ENCODE measurements around the gene PPM1D. TPM values are rescaled to one million over a fixed set of nuclear protein-coding genes. Genes with fewer than 3 reads are reported as not detected.
"Not testable (repeated sequence)": the region's sequence is repeated elsewhere in the genome, so short reads cannot be mapped to it uniquely, and the experiment has no call there.

PPM1D gene
- total RNA-seq, 2 donors from 2014 or later: 10.4 to 18.9 TPM

DNA sequence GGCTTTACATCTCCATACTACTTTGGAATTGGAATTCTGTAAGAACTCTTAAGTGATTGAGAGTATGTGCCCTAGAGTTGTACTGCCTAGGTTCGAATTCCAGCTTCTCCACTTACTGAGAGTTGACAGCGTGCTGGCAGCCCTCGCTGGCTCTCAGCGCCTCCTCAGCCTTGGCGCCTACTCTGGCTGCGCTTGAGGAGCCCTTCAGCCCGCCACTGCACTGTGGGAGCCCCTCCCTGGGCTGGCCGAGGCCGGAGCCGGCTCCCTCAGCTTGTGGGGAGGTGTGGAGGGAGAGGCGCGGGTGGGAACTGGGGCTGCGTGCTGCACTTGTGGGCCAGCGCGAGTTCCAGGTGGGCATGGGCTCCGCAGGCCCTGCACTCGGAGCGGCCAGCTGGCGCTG lies 13.3 kb downstream of the PPM1D start:
- no peaks in the 10 kb centered on the region for H3K9me3 ChIP-seq
- H3K36me3 ChIP-seq: no peaks in the 10 kb centered on the region
- H3K4me3 ChIP-seq: no peak overlapping the region
- intact Hi-C loops (cut with DNase I): no loop called here
- no peak for DNase-seq (ENCODE audit: low spot score)
- WGBS: 96% methylated on average over 18 of the region's 19 CpGs
- H3K4me1 ChIP-seq (replicated peaks): no peaks in the 10 kb centered on the region
- H3K27ac ChIP-seq: no peak overlapping the region
- TF ChIP-seq, protein P1, sequence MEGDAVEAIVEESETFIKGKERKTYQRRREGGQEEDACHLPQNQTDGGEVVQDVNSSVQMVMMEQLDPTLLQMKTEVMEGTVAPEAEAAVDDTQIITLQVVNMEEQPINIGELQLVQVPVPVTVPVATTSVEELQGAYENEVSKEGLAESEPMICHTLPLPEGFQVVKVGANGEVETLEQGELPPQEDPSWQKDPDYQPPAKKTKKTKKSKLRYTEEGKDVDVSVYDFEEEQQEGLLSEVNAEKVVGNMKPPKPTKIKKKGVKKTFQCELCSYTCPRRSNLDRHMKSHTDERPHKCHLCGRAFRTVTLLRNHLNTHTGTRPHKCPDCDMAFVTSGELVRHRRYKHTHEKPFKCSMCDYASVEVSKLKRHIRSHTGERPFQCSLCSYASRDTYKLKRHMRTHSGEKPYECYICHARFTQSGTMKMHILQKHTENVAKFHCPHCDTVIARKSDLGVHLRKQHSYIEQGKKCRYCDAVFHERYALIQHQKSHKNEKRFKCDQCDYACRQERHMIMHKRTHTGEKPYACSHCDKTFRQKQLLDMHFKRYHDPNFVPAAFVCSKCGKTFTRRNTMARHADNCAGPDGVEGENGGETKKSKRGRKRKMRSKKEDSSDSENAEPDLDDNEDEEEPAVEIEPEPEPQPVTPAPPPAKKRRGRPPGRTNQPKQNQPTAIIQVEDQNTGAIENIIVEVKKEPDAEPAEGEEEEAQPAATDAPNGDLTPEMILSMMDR (IDR thresholded peaks at IDR 0.05): no peak
- TF ChIP-seq POLR2AphosphoS5 (IDR thresholded peaks at IDR 0.05) (no peak), POLR2A (IDR thresholded peaks at IDR 0.05) (no peak)
- H3K27me3 ChIP-seq (replicated peaks; ENCODE audit: insufficient read depth): no peaks in the 10 kb centered on the region

DNA sequence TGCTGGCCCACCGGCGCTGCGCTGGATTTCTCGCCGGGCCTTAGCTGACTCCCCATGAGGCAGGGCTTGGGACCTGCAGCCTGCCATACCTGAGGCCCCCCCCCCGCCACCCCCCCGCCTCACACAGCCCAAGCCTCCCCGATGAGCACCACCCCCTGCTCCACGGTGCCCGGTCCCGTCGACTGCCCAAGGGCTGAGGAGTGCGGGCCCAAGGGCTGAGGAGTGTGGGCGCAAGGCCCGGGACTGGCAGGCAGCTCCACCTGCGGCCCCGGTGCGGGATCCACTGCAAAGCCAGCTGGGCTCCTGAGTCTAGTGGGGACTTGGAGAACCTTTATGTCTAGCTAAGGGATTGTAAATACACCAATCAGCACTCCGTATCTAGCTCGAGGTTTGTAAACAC lies 13.8 kb downstream of the PPM1D start:
- H3K27me3 ChIP-seq (replicated peaks; ENCODE audit: insufficient read depth); H3K4me3 ChIP-seq; H3K27ac ChIP-seq; H3K36me3 ChIP-seq; H3K4me1 ChIP-seq (replicated peaks); DNase-seq (ENCODE audit: low spot score); H3K9me3 ChIP-seq; intact Hi-C loops (cut with DNase I): not testable (repeated sequence)
- WGBS: 93% methylated on average over 8 of the region's 20 CpGs

DNA sequence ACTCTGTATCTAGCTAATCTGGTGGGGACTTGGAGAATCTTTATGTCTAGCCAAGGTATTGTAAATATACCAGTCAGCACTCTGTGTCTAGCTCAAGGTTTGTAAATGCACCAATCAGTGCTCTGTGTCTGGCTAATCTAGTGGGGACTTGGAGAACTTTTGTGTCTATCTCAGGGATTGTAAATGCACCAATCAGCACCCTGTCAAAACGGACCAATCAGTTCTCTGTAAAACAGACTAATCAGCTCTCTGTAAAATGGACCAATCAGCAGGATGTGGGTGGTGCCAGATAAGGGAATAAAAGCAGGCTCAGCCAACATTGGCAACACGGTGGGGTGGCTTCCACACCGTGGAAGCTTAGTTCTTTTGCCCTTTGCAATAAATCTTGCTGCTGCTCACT lies 14.3 kb downstream of the PPM1D start:
- H3K9me3 ChIP-seq; DNase-seq (ENCODE audit: low spot score); intact Hi-C loops (cut with DNase I); H3K27ac ChIP-seq; H3K4me3 ChIP-seq; H3K27me3 ChIP-seq (replicated peaks; ENCODE audit: insufficient read depth); H3K4me1 ChIP-seq (replicated peaks); H3K36me3 ChIP-seq: not testable (repeated sequence)
- WGBS: 74% methylated on average over 3 of the region's 3 CpGs

DNA sequence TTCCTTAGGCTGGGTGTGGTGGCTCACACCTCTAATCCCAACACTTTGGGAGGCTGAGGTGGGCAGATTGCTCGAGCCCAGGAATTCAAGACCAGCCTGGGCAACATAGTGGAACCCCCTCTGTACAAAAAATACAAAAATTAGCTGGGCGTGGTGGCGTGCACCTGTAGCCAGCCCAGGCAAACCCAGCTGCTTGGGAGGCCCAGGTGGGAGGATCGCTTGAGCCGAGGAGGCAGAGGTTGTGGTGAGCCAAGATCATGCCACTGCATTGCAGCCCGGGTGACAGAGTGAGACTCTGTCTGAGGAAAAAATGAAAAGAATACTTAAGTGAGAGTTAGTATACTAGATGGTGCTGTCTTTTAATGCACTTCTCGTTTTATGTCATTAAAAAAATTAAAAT lies 15.1 kb downstream of the PPM1D start:
- no peak for DNase-seq (ENCODE audit: low spot score)
- Histone ChIP-seq H3K9me3 (no peaks in the 10 kb centered on the region), H3K36me3 (no peaks in the 10 kb centered on the region), H3K27ac (no peak overlapping the region), H3K4me3 (no peak overlapping the region), H3K4me1 (replicated peaks) (no peaks in the 10 kb centered on the region), H3K27me3 (replicated peaks; ENCODE audit: insufficient read depth) (no peaks in the 10 kb centered on the region)
- WGBS: 95% methylated on average over 7 of the region's 7 CpGs
- intact Hi-C loops (cut with DNase I): no loop called here
- TF ChIP-seq POLR2A (IDR thresholded peaks at IDR 0.05) (no peak), POLR2AphosphoS5 (IDR thresholded peaks at IDR 0.05) (no peak)
- TF ChIP-seq, protein P1 (IDR thresholded peaks at IDR 0.05): no peak

DNA sequence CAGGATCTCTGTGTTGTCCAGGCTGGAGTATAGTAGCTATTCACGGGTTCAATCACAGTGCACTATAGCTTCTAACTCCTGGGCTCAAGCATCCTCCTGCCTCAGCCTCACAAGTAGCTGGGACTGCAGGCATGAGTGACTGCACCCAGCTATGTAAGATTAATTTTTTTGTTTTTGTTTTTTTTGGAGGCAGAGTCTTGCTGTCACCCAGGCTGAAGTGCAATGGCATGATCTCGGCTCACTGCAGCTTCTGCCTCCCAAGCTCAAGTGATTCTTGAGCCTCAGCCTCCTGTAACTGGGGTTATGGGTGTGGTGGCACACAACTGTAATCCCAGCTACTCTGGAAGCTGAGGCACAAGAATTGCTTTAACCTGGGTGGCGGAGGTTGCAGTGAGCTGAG lies 15.8 kb downstream of the PPM1D start:
- intact Hi-C loops (cut with DNase I): no loop called here
- Histone ChIP-seq H3K9me3 (no peaks in the 10 kb centered on the region), H3K27ac (no peak overlapping the region), H3K27me3 (replicated peaks; ENCODE audit: insufficient read depth) (no peaks in the 10 kb centered on the region), H3K36me3 (no peaks in the 10 kb centered on the region), H3K4me3 (no peak overlapping the region), H3K4me1 (replicated peaks) (no peaks in the 10 kb centered on the region)
- TF ChIP-seq POLR2AphosphoS5 (IDR thresholded peaks at IDR 0.05): no peak
- TF ChIP-seq, protein P1 (IDR thresholded peaks at IDR 0.05): no peak
- no peak for TF ChIP-seq POLR2A (IDR thresholded peaks at IDR 0.05)
- 90% methylated on average over 3 of the region's 3 CpGs for WGBS
- DNase-seq (ENCODE audit: low spot score): no peak

DNA sequence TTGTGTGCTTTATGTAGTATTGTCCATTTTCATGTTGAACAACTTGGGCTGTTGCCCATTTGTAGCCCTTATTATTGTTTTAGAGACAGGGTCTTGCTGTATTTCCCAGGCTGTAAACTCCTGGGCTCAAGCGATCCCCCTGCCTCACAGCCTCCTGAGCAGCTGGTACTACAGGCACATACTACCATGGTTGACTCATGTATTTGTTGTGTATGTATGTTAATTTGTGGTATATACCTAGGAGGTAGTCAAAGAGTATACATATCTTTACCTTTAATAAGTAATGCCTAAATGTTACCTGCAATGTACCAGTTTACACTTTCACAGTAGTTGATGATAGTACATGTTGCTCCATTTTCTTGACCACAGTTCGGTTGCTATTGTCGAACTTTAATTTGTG lies 18.1 kb downstream of the PPM1D start:
- Histone ChIP-seq H3K9me3 (no peaks in the 10 kb centered on the region), H3K36me3 (no peaks in the 10 kb centered on the region), H3K27ac (no peak overlapping the region), H3K4me3 (no peak overlapping the region), H3K27me3 (replicated peaks; ENCODE audit: insufficient read depth) (no peaks in the 10 kb centered on the region), H3K4me1 (replicated peaks) (no peaks in the 10 kb centered on the region)
- DNase-seq (ENCODE audit: low spot score): no peak
- TF ChIP-seq, protein P1 (IDR thresholded peaks at IDR 0.05): no peak
- TF ChIP-seq POLR2AphosphoS5 (IDR thresholded peaks at IDR 0.05) (no peak), POLR2A (IDR thresholded peaks at IDR 0.05) (no peak)
- WGBS: 92% methylated on average over 3 of the region's 3 CpGs
- intact Hi-C loops (cut with DNase I): no loop called here

All from prostate gland (tissue), 2 donors.